Amniotic epithelial cell (primary cell): ENCODE data around the gene SH2D3C.

ENCODE experiments used
- DNase-seq: peaks from one replicate; pipeline ENCODE4 v3.0.0-alpha.2; 2010; ENCODE audit warnings: low read depth

Gene SH2D3C

DNA sequence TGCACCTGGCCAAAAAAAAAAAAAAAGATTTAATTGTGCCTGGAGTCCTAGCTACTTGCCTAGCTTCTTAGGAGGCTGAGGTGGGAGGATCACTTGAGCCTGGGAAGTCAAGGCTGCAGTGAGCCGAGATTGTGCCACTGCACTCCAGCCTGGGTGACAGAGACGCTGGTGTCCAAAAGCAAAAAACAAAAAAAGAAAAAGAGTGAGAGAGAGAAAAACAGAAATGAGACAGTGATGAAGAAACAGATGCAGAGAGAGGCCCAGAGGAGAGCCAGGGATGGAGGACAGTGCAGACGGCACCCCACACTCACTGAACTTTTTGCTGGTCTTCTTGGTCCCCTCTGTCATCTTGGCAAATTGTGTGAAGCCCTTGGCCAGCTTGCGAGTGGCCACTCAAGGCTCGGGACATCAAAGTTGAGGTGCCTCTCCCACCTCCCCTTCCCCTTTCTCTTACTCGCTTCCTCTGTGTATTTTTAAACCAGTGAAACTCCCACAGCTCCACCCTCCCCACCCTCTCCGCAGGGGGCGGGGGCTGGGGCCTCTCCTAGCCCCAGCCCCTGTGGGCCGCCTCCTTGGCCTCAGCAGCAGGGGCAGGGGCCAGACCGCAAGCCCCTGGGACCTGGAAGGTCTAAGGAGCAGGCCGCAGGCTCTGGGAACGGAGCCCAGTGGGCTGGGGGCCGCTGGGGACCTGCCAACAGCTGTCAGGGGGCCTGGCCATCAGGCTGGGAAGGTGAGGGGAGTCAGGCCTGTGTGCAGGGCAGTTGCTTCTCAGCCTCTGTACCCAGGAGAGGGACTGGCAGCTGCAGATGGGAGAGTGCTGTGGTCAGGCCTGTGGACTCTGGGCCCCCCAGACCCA, at the start of gene SH2D3C:
SH2D3C (minus strand) TSS at position 387 of the 856 bp plus-strand sequence; CDS start at position 348, 39 bp downstream.
- no peak for DNase-seq

DNA sequence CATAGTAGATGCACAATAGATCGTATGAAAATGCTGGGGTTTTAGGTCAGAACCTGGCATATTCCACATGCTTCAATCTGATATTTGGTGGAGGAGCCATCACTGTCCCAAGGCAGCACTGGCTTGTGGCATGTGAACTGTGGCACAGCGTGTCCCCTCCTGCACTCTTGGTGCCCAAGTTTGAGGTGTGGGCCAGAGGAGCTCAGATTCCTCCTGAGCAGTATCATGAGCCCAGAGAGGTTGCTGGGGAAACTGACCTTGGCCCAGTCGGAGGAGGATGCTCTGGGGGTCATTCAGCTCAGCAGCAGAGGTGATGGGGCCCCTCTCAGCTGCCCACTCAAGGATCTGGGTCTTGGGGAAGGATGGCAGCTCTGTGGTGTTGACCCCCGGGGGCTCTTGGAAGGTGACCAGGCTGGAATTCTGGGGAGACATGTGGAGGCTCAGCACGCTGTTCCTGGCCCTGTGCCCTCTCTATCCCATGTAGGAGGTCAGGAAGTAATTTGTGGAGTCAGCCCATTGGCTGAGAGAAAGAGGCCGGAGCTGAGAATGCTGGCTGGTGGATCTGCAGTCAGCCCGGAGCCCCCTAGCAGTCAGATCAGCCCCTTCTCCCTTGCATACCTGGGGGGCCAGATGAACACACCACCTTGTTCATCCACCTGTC, 47.9 kb upstream of the SH2D3C start:
- no peak for DNase-seq

DNA sequence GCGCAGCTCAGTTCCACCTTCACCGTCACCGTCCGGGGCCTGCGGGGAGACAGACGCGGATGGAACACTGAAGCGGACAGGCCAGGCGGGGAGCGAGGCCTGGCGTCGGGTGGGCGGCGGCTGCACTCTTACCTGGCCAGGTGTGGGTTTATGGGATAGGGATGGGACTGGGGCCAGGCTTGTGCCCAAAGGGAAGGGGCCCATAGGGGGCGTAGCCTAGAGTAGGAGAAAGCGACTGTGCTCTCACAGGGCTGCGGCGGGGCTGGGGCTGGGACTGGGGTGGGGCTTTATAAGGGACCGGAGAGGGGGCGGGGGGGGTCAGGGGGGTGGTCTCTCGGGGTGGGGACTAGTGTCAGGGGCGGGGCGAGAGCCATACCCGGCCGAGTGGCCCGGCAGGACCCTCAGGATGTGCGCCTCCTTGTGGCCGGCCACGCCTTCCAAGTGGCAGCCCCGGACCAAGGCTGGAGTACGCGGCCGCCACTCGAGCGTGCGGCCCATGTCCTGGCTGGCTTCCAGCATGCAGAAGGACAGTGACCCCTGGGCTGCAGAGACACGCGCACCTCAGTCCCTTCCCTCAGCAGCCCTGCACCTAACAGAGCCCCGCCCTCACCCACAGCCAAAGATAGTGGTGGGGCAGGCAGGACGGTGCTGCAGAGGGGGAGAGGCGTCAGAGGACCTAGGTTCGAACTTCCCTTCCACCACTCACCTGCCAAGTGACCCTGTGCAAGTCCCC, 47.0 kb upstream of the SH2D3C start:
- DNase-seq, result no peak

GRCh38 chr9:127822108-127822507, 43.6 kb upstream of the SH2D3C start:
- no peak for DNase-seq

GRCh38 chr9:127818574-127818973, 40.1 kb upstream of the SH2D3C start:
- no peak for DNase-seq

DNA sequence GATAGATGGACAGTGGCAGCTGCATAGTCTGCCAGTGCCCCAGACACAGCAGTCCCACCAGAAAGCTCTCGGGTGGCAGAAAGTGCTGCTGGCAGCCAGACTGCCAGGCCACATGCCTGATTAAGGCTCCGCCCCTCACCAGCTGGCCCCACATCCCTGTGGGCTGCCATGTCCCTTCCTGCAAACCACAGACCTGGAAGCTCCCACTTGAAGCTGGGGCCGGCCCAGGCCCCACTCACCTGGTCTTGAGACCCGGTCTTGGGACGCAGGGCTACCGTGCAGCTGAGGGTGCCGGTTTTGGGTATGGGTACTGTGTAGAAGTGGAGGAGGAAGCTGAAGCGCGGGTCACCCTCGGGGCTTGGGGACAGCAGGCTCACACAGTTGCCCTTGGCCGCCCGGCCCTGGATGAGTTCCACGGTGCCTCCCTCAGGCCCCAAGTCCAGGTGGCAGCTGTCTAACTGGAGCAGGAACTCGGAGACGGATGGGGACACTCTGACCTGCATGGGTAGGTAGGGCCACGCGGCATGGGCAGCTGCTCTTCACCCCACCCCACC, 39.5 kb upstream of the SH2D3C start:
- no peak for DNase-seq

DNA sequence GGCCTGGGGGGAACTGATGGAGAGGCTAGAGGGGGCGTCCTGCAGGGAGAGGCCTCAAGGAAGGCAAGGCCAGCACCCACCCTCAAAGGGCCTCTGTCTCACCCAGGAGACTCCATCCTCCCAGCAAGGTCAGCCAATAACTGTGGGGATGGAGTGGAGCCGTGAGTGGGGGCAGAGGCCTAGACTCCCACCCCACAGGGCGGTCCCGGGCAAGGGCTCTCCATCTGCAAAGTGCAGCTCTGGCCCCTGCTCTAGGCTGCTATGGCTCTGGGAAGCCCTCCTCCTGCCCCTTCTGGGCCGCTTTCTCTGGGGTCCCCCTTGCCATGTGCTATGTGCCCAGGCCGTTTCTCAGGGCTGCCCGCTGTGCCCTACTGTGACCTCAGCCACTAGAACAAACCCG, 38.3 kb upstream of the SH2D3C start:
- no peak for DNase-seq

DNA sequence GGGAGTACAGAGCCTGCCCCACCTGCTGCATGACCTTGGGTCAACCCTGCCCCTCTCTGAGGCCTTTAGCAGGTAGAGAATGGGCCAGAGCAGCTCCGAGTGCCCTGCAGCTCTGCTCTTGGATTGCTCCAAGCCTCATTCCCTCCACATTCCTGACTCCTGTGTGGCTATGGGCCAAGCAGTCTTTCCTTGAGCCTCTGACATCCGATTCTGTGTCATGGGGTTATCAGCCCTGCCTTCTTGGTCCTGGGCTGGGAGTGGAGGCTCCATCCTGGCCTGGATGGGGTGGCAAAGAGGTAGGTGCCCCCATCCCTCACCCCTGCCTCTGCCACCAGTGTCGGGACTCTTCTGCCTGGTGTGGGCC, 37.9 kb upstream of the SH2D3C start:
- peak; percentile 32 for DNase-seq

- no peak for DNase-seq
These were observed 37.3 kb upstream of the SH2D3C start for GRCh38 chr9:127815512-127816361.

- DNase-seq, result no peak
These were observed 36.4 kb upstream of the SH2D3C start for GRCh38 chr9:127814619-127815511.

- no peak for DNase-seq
These were observed 35.3 kb upstream of the SH2D3C start for GRCh38 chr9:127813686-127814226.

DNA sequence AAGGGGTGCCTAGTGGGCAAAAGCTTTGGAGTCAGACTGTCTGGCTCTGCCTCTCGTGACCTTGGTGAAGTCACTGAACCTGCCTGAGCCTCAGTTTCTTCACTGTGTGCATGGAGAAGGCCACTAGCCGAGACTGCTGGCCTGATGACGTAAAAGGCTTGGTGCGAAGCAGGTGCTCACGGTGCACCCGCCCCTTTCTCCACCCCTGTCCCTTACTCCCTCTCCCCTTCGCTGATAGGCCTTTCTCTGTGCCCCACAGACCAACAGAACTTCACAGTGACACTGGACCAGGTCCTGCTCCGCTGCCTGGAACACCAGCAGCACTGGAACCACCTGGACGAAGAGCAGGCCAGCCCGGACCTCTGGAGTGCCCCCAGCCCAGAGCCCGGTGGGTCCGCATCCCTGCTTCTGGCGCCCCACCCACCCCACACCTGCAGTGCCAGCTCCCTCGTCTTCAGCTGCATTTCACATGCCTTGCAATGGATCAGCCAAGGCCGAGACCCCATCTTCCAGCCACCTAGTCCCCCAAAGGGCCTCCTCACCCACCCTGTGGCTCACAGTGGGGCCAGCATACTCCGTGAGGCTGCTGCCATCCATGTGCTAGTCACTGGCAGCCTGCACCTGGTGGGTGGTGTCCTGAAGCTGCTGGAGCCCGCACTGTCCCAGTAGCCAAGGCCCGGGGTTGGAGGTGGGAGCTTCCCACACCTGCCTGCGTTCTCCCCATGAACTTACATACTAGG, 34.6 kb upstream of the SH2D3C start:
- DNase-seq, result no peak

- no peak for DNase-seq
These were observed 33.5 kb upstream of the SH2D3C start for GRCh38 chr9:127812011-127812410.

GRCh38 chr9:127810378-127811187, 32.1 kb upstream of the SH2D3C start:
- DNase-seq, result no peak

DNA sequence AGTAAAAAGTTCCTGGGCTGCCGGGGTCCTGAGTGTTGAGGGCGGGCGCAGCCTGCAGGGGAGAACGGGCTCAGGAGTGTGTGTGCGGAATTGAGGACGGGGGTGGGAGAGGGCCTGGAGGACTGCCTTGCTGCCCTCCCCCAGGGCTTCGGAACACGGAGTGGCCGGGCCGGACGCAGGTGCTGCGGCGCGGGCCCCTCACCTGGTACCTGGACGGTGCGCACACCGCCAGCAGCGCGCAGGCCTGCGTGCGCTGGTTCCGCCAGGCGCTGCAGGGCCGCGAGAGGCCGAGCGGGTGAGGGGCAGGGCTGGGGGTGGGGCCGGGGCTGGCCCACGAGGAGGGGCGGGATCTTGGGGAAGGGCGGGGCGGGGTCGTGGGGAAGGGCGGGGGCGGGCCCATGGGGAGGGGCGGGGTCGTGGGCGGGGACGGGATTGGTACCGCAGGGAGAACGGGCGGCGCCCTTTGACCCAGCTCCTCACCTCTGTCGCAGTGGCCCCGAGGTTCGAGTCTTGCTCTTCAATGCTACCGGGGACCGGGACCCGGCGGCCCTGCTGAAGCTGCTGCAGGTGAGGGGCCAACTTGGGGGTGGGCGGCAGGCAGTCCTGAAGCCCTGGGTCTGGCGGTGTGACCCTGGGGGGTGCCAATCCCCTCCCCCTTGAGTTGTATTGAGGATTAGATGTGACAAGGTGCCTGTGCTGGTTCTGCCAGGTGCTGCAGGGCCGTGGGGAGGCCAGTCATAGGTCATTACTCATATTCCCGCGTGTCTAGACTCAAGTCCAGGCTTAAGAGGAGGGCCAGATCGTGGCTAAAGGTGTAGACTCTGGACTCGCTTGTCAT, 31.3 kb upstream of the SH2D3C start:
- DNase-seq, result peak; percentile 48

DNA sequence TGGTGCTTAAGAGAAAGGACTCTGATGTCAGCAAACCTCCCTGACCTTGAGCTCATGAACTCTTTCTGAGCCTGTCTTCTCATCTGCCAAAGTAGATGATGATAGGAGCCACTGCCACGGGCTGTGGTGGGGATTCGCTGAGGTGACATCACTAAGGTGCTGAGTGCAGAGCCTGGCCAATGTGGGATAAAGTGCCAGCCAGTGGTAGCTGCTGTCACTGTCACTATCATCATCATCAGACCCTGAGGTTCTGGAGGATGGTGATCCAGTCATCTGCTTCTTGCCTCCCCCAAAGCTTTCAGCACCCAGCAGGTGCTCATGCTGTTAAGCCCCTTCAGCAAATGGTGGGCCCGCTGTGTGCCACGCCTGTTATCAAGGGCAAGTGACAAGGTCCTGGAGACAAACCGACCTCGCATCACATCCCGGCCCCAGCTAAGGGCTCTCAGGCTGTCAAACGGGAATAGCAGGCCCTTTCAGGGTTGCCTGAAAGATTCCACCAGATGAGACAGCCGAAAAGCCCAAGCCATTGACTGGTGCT, 30.6 kb upstream of the SH2D3C start:
- no peak for DNase-seq

GRCh38 chr9:127808347-127809001, 30.0 kb upstream of the SH2D3C start:
- no peak for DNase-seq
